IMR-90 (cell line): Measurements from ENCODE around the gene RAD51B. TPM values are rescaled to one million over a fixed set of nuclear protein-coding genes. Genes with fewer than 3 reads are reported as not detected.
A peak's percentile ranks its signal among the peaks of the same experiment; 100 is the strongest.

Experiments
- ATAC-seq: fragments of 200-7000 bp; cut with Tn5 transposase; 2 replicates; pipeline ENCODE4 v1.9.1; 2020; ENCODE audit warnings: low read depth, mild to moderate bottlenecking, moderate library complexity
- BruUV-seq: library from RNA; stranded (reverse); fragments of 400-500 nt; replicated peaks from 2 replicates; lab custom pipeline; 2021; lab: Mats Ljungman, UMichigan
- CTCF ChIA-PET: fragments of 300-600 bp; formaldehyde crosslinking; extraction: SDS; loops from one replicate; lab custom pipeline; 2021; ENCODE audit warnings: antibody characterized with exemption; lab: Yijun Ruan, JAX
- POLR2A ChIA-PET: fragments of 300-600 bp; sonication (Branson Sonifier 250); formaldehyde crosslinking; loops from one replicate; lab custom pipeline; 2022; ENCODE audit warnings: antibody characterized with exemption; ENCODE audit not compliant: unreplicated experiment; lab: Charles Lee
- DNase-seq: peaks from one replicate; pipeline ENCODE4 v3.0.0; 2013
- H2AFZ ChIP-seq: replicated peaks from 2 replicates; pipeline ENCODE3; 2013; ENCODE audit warnings: low read length, mild to moderate bottlenecking; ENCODE audit not compliant: poor library complexity
- H2AK5ac ChIP-seq: 2 replicates; pipeline ENCODE4 v1.6.1; 2013; ENCODE audit warnings: low read depth, low read length, inconsistent platforms
- H2AK9ac ChIP-seq: replicated peaks from 2 replicates; pipeline ENCODE3; 2013; ENCODE audit warnings: mild to moderate bottlenecking, low read depth, low read length, moderate library complexity; ENCODE audit not compliant: poor library complexity
- H2BK120ac ChIP-seq: 2 replicates; pipeline ENCODE4 v1.6.1; 2013; ENCODE audit warnings: low read depth, low read length, inconsistent platforms
- H2BK15ac ChIP-seq: 3 replicates; pipeline ENCODE4 v1.6.1; 2013; ENCODE audit warnings: low read depth, low read length, inconsistent platforms
- H2BK20ac ChIP-seq: 2 replicates; pipeline ENCODE4 v1.6.1; 2013; ENCODE audit warnings: low read depth, mild to moderate bottlenecking, inconsistent platforms, low read length, moderate library complexity
- H2BK5ac ChIP-seq: 2 replicates; pipeline ENCODE4 v1.6.1; 2013; ENCODE audit warnings: mild to moderate bottlenecking, low read depth, low read length, inconsistent platforms; ENCODE audit not compliant: poor library complexity, severe bottlenecking
- H3K14ac ChIP-seq: replicated peaks from 2 replicates; pipeline ENCODE4 v1.6.1; 2013; ENCODE audit warnings: low read depth, low read length, inconsistent platforms
- H3K18ac ChIP-seq: 2 replicates; pipeline ENCODE4 v1.6.1; 2013; ENCODE audit warnings: low read depth, low read length, control low read depth
- H3K23ac ChIP-seq: 2 replicates; pipeline ENCODE4 v1.6.1; 2013; ENCODE audit warnings: low read depth, low read length, inconsistent platforms
- H3K27ac ChIP-seq: 2 replicates; pipeline ENCODE4 v1.5.1; 2013; ENCODE audit warnings: mild to moderate bottlenecking, control low read depth, low read length; ENCODE audit not compliant: insufficient read depth
- H3K27me3 ChIP-seq: 2 replicates; pipeline ENCODE4 v1.6.1; 2013; ENCODE audit warnings: low read length; ENCODE audit not compliant: control insufficient read depth, insufficient read depth
- H3K36me3 ChIP-seq: 2 replicates; pipeline ENCODE4 v1.6.1; 2013; ENCODE audit warnings: low read length, mixed read lengths; ENCODE audit not compliant: control insufficient read depth, insufficient read depth
- H3K4ac ChIP-seq: 2 replicates; pipeline ENCODE4 v1.6.1; 2013; ENCODE audit warnings: low read depth, low read length, inconsistent platforms
- H3K4me1 ChIP-seq: 2 replicates; pipeline ENCODE4 v1.6.1; 2013; ENCODE audit warnings: low read length, mixed read lengths; ENCODE audit not compliant: control insufficient read depth, insufficient read depth
- H3K4me2 ChIP-seq: 2 replicates; pipeline ENCODE4 v1.6.1; 2013; ENCODE audit warnings: low read depth, mild to moderate bottlenecking, control low read depth, low read length, moderate library complexity
- H3K4me3 ChIP-seq: 2 replicates; pipeline ENCODE4 v1.5.1; 2013; ENCODE audit warnings: low read depth, mild to moderate bottlenecking, control low read depth, low read length, moderate library complexity; ENCODE audit not compliant: insufficient read depth
- H3K56ac ChIP-seq: 2 replicates; pipeline ENCODE4 v1.6.1; 2013; ENCODE audit warnings: low read length, inconsistent platforms; ENCODE audit not compliant: insufficient read depth; ENCODE audit errors: extremely low read depth
- H3K79me1 ChIP-seq, 2 experiments: 2 replicates each; pipeline ENCODE4 v1.6.1; 2013; ENCODE audit warnings: low read length in 2 of 2, inconsistent platforms in 1 of 2, low read depth in 1 of 2
- H3K9ac ChIP-seq: 2 replicates; pipeline ENCODE4 v1.6.1; 2013; ENCODE audit warnings: low read depth, low read length, control low read depth
- H3K9me1 ChIP-seq: 2 replicates; pipeline ENCODE4 v1.6.1; 2013; ENCODE audit warnings: low read length, inconsistent platforms; ENCODE audit not compliant: insufficient read depth
- H3K9me3 ChIP-seq: 2 replicates; pipeline ENCODE4 v1.6.1; 2013; ENCODE audit warnings: low read length; ENCODE audit not compliant: control insufficient read depth, insufficient read depth
- H4K20me1 ChIP-seq: 2 replicates; pipeline ENCODE4 v1.6.1; 2013; ENCODE audit warnings: low read length, inconsistent platforms; ENCODE audit not compliant: insufficient read depth
- H4K5ac ChIP-seq: 2 replicates; pipeline ENCODE4 v1.6.1; 2013; ENCODE audit warnings: mild to moderate bottlenecking, low read depth, low read length, control low read depth
- H4K8ac ChIP-seq, 2 experiments: 2 replicates each; pipeline ENCODE4 v1.6.1; 2013; ENCODE audit warnings: low read depth in 2 of 2, low read length in 2 of 2, control low read depth in 1 of 2, inconsistent platforms in 1 of 2
- H4K91ac ChIP-seq: 2 replicates; pipeline ENCODE4 v1.6.1; 2013; ENCODE audit warnings: low read depth, low read length, inconsistent platforms; ENCODE audit not compliant: insufficient read depth
- BHLHE40 ChIP-seq: fragments of 150-350 bp; IDR thresholded peaks from 2 replicates; pipeline ENCODE4 v1.6.1; 2016; ENCODE audit warnings: mild to moderate bottlenecking, low read depth, low read length
- MAFK ChIP-seq: IDR thresholded peaks from 2 replicates; pipeline ENCODE4 v1.6.1; 2012; ENCODE audit warnings: low read depth, low read length, improper control_type of control experiment
- NFE2L2 ChIP-seq: fragments of 150-350 bp; IDR thresholded peaks from 2 replicates; pipeline ENCODE4 v1.6.1; 2016; ENCODE audit warnings: low read depth, mild to moderate bottlenecking, low read length
- RAD21 ChIP-seq: IDR thresholded peaks from 2 replicates; pipeline ENCODE4 v1.6.1; 2012; ENCODE audit warnings: low read length, improper control_type of control experiment
- RCOR1 ChIP-seq: IDR thresholded peaks from 2 replicates; pipeline ENCODE4 v1.6.1; 2012; ENCODE audit warnings: mild to moderate bottlenecking, low read length, improper control_type of control experiment; ENCODE audit not compliant: insufficient replicate concordance
- WGBS, 2 experiments: methylation state at CpG; one replicate each; pipeline versions ENCODE4 v1.1.5 to v1.1.7; 2013; ENCODE audit warnings: missing lambda C conversion rate in 2 of 2; ENCODE audit not compliant: insufficient read length in 1 of 2; ENCODE audit errors: extremely low coverage in 2 of 2; 5-methylcytosine and 5-hydroxymethylcytosine counted together
- dilution Hi-C: fragments of 300-500 bp; cut with HindIII; formaldehyde crosslinking; loops from one replicate; pipeline ENCODE4 v1.14.3; 2018; ENCODE audit warnings: low sequenced_read_pairs; ENCODE audit not compliant: unreplicated experiment
- in situ Hi-C: fragments of 300-500 bp; cut with MboI; formaldehyde crosslinking; loops from 3 replicates; pipeline ENCODE4 v1.14.3; 2019; ENCODE audit warnings: low sequenced_read_pairs, inconsistent platforms, mixed read lengths
- intact Hi-C: fragments of 100-400 bp; cut with micrococcal nuclease; formaldehyde crosslinking; loops from 2 replicates; pipeline ENCODE4 v1.10.0; 2022
- polyA plus RNA-seq, 3 experiments: library from polyadenylated mRNA; depleted of rRNA; stranded (reverse); fragments of >200 nt; gene quantifications; 2 replicates each; pipeline ENCODE4 v1.2.3, GENCODE V29; 2012; ENCODE audit warnings: low replicate concordance in 1 of 3
- total RNA-seq: library from RNA; depleted of rRNA; stranded (reverse); fragments of >200 nt; gene quantifications from 2 replicates; pipeline ENCODE4 v1.2.3, GENCODE V29; 2012
- TF ChIP-seq, protein P1 (sequence below): conservative IDR thresholded peaks from 2 replicates; pipeline ENCODE4 v1.5.1; 2012; ENCODE audit warnings: mild to moderate bottlenecking, low read depth, low read length, improper control_type of control experiment

The RAD51B gene
- total and polyA plus RNA-seq, 2 of the 4 experiments (the other 2 are of a cell fraction), result 5.1 to 18.8 TPM

DNA sequence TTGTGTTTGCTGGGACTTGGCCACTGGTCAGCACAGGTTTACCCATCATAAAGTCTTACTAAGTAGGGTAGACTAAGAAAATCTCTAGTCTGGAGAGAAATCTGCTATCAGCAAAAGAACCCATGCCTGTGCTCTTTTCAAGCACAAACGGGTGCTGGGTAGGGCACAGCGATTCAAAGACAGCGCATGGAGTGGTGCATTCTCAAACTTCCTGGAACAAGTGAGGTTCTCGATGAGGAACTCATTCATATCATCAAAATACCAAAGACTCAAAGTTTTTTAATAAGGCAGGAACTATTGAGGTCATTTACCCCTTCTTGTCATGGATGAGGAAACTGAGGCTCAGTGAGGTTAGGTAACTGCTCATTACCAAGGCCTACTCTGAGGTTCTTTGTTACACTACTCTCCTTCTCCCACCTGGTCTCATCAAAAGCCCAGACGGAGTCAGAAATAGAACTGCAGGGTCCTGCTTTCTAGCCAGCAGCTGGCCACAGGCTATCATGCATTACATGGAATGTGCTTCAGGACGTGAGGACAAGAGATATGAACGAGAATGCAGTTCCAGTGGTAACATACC lies 583.0 kb downstream of the RAD51B start:
- intact Hi-C loops (no loop called here), in situ Hi-C loops (no loop called here), dilution Hi-C loops (no loop called here)
- Histone ChIP-seq H3K9ac (no peak overlapping the region), H3K4me1 (peaks cover 27% of the 10 kb centered on the region), H4K8ac (no peak overlapping the region), H3K9me3 (no peaks in the 10 kb centered on the region), H3K9me1 (peaks cover 16% of the 10 kb centered on the region; the same call in 1 of the 2 replicates), H2AFZ (no peak overlapping the region), H4K91ac (peak overlapping the region; percentile 57), H4K20me1 (no peaks in the 10 kb centered on the region), H2AK9ac (no peak overlapping the region), H3K4ac (peak overlapping the region; percentile 57), H2BK120ac (peak overlapping the region; percentile 47; the same call in 1 of the 2 replicates), H4K5ac (0 out of 2 replicates have a peak overlapping the region, but pooled peaks have one; percentile 17), H3K27ac (no peak overlapping the region), H3K4me2 (no peak overlapping the region), H3K4me3 (no peak overlapping the region), H3K23ac (no peak overlapping the region), H3K79me1 (peaks cover 0 to 4% of the 10 kb centered on the region in 2 experiments; a peak in 1 of 4 replicates), H3K18ac (peak overlapping the region; percentile 22; the same call in 1 of the 2 replicates), H3K56ac (no peak overlapping the region), H2BK5ac (no peak overlapping the region), H2BK20ac (no peak overlapping the region; the same call in 1 of the 2 replicates), H3K27me3 (no peaks in the 10 kb centered on the region), H3K36me3 (no peaks in the 10 kb centered on the region), H2BK15ac (0 out of 3 replicates have a peak overlapping the region, but pooled peaks have one; percentile 33), H3K14ac (no peak overlapping the region), H2AK5ac (peak overlapping the region; percentile 33; the same call in 1 of the 2 replicates)
- WGBS, 2 experiments, result no CpG with 5 or more reads among the region's 7 CpGs
- BruUV-seq, result no TSS peak
- DNase-seq (no peak), ATAC-seq (no peak)
- POLR2A ChIA-PET, result no interaction called here
- CTCF ChIA-PET, result no interaction called here
- TF ChIP-seq MAFK, result no peak
- TF ChIP-seq, protein P1, sequence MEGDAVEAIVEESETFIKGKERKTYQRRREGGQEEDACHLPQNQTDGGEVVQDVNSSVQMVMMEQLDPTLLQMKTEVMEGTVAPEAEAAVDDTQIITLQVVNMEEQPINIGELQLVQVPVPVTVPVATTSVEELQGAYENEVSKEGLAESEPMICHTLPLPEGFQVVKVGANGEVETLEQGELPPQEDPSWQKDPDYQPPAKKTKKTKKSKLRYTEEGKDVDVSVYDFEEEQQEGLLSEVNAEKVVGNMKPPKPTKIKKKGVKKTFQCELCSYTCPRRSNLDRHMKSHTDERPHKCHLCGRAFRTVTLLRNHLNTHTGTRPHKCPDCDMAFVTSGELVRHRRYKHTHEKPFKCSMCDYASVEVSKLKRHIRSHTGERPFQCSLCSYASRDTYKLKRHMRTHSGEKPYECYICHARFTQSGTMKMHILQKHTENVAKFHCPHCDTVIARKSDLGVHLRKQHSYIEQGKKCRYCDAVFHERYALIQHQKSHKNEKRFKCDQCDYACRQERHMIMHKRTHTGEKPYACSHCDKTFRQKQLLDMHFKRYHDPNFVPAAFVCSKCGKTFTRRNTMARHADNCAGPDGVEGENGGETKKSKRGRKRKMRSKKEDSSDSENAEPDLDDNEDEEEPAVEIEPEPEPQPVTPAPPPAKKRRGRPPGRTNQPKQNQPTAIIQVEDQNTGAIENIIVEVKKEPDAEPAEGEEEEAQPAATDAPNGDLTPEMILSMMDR, result no peak
- TF ChIP-seq RAD21, result no peak
- TF ChIP-seq NFE2L2, result no peak
- TF ChIP-seq BHLHE40, result no peak
- no peak for TF ChIP-seq RCOR1
